HEK293 (cell line): ENCODE measurements around the gene SLC39A3.

Experiments
- CTCF ChIA-PET: fragments of 350-600 bp; formaldehyde crosslinking; extraction: SDS; loops from one replicate; lab custom pipeline; 2021; ENCODE audit warnings: antibody characterized with exemption; lab: Yijun Ruan, JAX
- POLR2A ChIA-PET: fragments of 300-600 bp; formaldehyde crosslinking; extraction: SDS; loops from one replicate; lab custom pipeline; 2020; ENCODE audit warnings: antibody characterized with exemption, inconsistent platforms; lab: Yijun Ruan, JAX
- H3K27ac ChIP-seq: fragments of 200-500 bp; sonication (Bioruptor generic); 2 replicates; pipeline ENCODE4 v1.5.1; 2014; ENCODE audit warnings: low read depth, low read length, control low read depth, inconsistent platforms; ENCODE audit errors: extremely low read depth
- H3K36me3 ChIP-seq, 2 experiments: fragments of 200-500 bp in 1 of 2; sonication (Bioruptor generic) in 1 of 2; 1 replicate in 1 of 2; 2 replicates in 1 of 2; pipeline ENCODE4 v1.5.1; 2014 to 2017; ENCODE audit warnings: inconsistent platforms in 2 of 2, low read length in 2 of 2; ENCODE audit not compliant: control insufficient read depth in 2 of 2, insufficient read depth in 1 of 2
- H3K4me1 ChIP-seq: fragments of 200-500 bp; sonication (Bioruptor generic); 2 replicates; pipeline ENCODE4 v1.5.1; 2014; ENCODE audit warnings: mild to moderate bottlenecking, low read length, inconsistent platforms; ENCODE audit not compliant: control insufficient read depth, insufficient read depth
- H3K4me3 ChIP-seq: 2 replicates; pipeline ENCODE4 v1.5.1; 2011; ENCODE audit warnings: low read depth, mild to moderate bottlenecking, control low read depth, low read length, moderate library complexity
- H3K9me3 ChIP-seq: fragments of 200-500 bp; sonication (Bioruptor generic); 2 replicates; pipeline ENCODE4 v1.5.1; 2014; ENCODE audit warnings: low read depth, low read length, inconsistent platforms; ENCODE audit not compliant: control insufficient read depth, insufficient read depth
- BCL6B ChIP-seq: fragments of 450-650 bp; formaldehyde crosslinking; IDR thresholded peaks from 2 replicates; pipeline ENCODE4 v1.5.1; 2017; ENCODE audit warnings: missing biosample characterization, missing genetic modification characterization
- GLI2 ChIP-seq: fragments of 450-650 bp; formaldehyde crosslinking; IDR thresholded peaks from 2 replicates; pipeline ENCODE4; 2017; ENCODE audit warnings: missing biosample characterization, missing genetic modification characterization, low read depth, borderline replicate concordance
- GLIS1 ChIP-seq: fragments of 450-650 bp; formaldehyde crosslinking; IDR thresholded peaks from 2 replicates; pipeline ENCODE4 v1.5.1; 2016; ENCODE audit warnings: missing biosample characterization, missing genetic modification characterization
- HOXC10 ChIP-seq: sonication (generic); formaldehyde crosslinking; IDR thresholded peaks from 2 replicates; pipeline ENCODE4 v1.8.1; 2023; ENCODE audit warnings: mild to moderate bottlenecking, missing genetic modification reagents
- KLF7 ChIP-seq: fragments of 450-650 bp; formaldehyde crosslinking; IDR thresholded peaks from 2 replicates; pipeline ENCODE4 v1.5.1; 2016; ENCODE audit warnings: missing biosample characterization, missing genetic modification characterization, borderline replicate concordance
- OVOL3 ChIP-seq: fragments of 450-650 bp; formaldehyde crosslinking; IDR thresholded peaks from 2 replicates; pipeline ENCODE4 v1.5.1; 2016; ENCODE audit warnings: missing biosample characterization, missing genetic modification characterization
- PRDM10 ChIP-seq: fragments of 450-650 bp; formaldehyde crosslinking; IDR thresholded peaks from 2 replicates; pipeline ENCODE4 v1.5.1; 2016; ENCODE audit warnings: missing biosample characterization, missing genetic modification characterization
- PRDM2 ChIP-seq: fragments of 450-650 bp; formaldehyde crosslinking; IDR thresholded peaks from 2 replicates; pipeline ENCODE4 v1.5.1; 2016; ENCODE audit warnings: missing biosample characterization, missing genetic modification characterization, borderline replicate concordance
- ZBTB20 ChIP-seq: fragments of 450-650 bp; formaldehyde crosslinking; IDR thresholded peaks from 2 replicates; pipeline ENCODE4 v1.5.1; 2016; ENCODE audit warnings: missing biosample characterization, missing genetic modification characterization
- ZBTB44 ChIP-seq: fragments of 450-650 bp; IDR thresholded peaks from 2 replicates; pipeline ENCODE4 v1.5.1; 2018; ENCODE audit warnings: missing biosample characterization, mild to moderate bottlenecking, missing genetic modification characterization
- ZIC2 ChIP-seq: fragments of 450-650 bp; formaldehyde crosslinking; IDR thresholded peaks from 2 replicates; pipeline ENCODE4 v1.5.1; 2016; ENCODE audit warnings: missing biosample characterization, missing genetic modification characterization
- ZNF26 ChIP-seq: fragments of 450-650 bp; formaldehyde crosslinking; IDR thresholded peaks from 2 replicates; pipeline ENCODE4 v1.5.1; 2016; ENCODE audit warnings: missing biosample characterization, missing genetic modification characterization
- ZNF513 ChIP-seq: fragments of 450-650 bp; IDR thresholded peaks from 2 replicates; pipeline ENCODE4 v1.5.1; 2018; ENCODE audit warnings: missing biosample characterization, missing genetic modification characterization
- ZXDB ChIP-seq: fragments of 450-650 bp; formaldehyde crosslinking; IDR thresholded peaks from 2 replicates; pipeline ENCODE4 v1.5.1; 2016; ENCODE audit warnings: missing biosample characterization, missing genetic modification characterization

The SLC39A3 gene

GRCh38 chr19:2756921-2757881 is 17.4 kb upstream of the SLC39A3 start (continued):
- TF ChIP-seq ZNF26 (tag by site-specific recombination), result no peak
- TF ChIP-seq KLF7 (tag by site-specific recombination), result no peak
- TF ChIP-seq GLI2 (tag by site-specific recombination), result no peak
- TF ChIP-seq BCL6B (tag by site-specific recombination), result no peak

- Histone ChIP-seq H3K4me3 (no peak overlapping the region), H3K4me1 (no peaks in the 10 kb centered on the region), H3K9me3 (no peaks in the 10 kb centered on the region), H3K36me3 (peaks cover 0 to 75% of the 10 kb centered on the region in 2 experiments; a peak in 2 of 3 replicates), H3K27ac (no peak overlapping the region)
- ChIA-PET CTCF (no interaction called here), POLR2A (no interaction called here)
- TF ChIP-seq ZXDB (tag by site-specific recombination) (no peak), OVOL3 (tag by site-specific recombination) (no peak), GLIS1 (tag by site-specific recombination) (peak; percentile 41; the same call in 1 of the 2 replicates), PRDM10 (0 out of 2 replicates have a peak, but pooled peaks have one; percentile 23), ZIC2 (tag by site-specific recombination) (0 out of 2 replicates have a peak, but pooled peaks have one; percentile 9), HOXC10 (CRISPR knock-in tag) (no peak)
Observed at GRCh38 chr19:2756477-2756876, 16.7 kb upstream of the SLC39A3 start.

GRCh38 chr19:2755811-2756210 is 16.0 kb upstream of the SLC39A3 start:
- H3K4me3 ChIP-seq, result no peak overlapping the region
- ChIA-PET CTCF (no interaction called here), POLR2A (interaction anchor here (0.6 kb wide), 2 partner anchors 10 to 29 kb away, joined by 3 to 4 read pairs; no protein-coding TSS in a partner anchor)
- peaks cover 0 to 69% of the 10 kb centered on the region in 2 experiments; a peak in 2 of 3 replicates for H3K36me3 ChIP-seq
- no peak overlapping the region for H3K27ac ChIP-seq
- H3K9me3 ChIP-seq, result no peaks in the 10 kb centered on the region
- H3K4me1 ChIP-seq, result no peaks in the 10 kb centered on the region
- TF ChIP-seq PRDM2 (tag by site-specific recombination) (no peak), ZBTB20 (tag by site-specific recombination) (no peak), KLF7 (tag by site-specific recombination) (no peak), ZBTB44 (tag by site-specific recombination) (no peak), ZNF513 (no peak)
